GM18873 (cell line): ENCODE measurements around the gene ZNF385B.
"Not testable (repeated sequence)": the region's sequence is repeated elsewhere in the genome, so short reads cannot be mapped to it uniquely, and the experiment has no call there.

Source experiments
- ATAC-seq: cut with Tn5 transposase; IDR thresholded peaks from one replicate; pipeline ENCODE4 v1.9.1; 2021; ENCODE audit warnings: mild to moderate bottlenecking, moderate library complexity, moderate number of reproducible peaks; ENCODE audit not compliant: unreplicated experiment, low FRiP score

The ZNF385B gene

GRCh38 chr2:179460181-179460929, 401.1 kb downstream of the ZNF385B start:
- ATAC-seq: no peak

GRCh38 chr2:179458113-179458512, 403.3 kb downstream of the ZNF385B start:
- ATAC-seq: not testable (repeated sequence)

GRCh38 chr2:179455824-179456223, 405.6 kb downstream of the ZNF385B start:
- no peak for ATAC-seq

GRCh38 chr2:179455172-179455524, 406.3 kb downstream of the ZNF385B start:
- ATAC-seq: no peak

GRCh38 chr2:179454443-179455171, 406.8 kb downstream of the ZNF385B start:
- ATAC-seq: no peak

GRCh38 chr2:179449010-179449409, 412.4 kb downstream of the ZNF385B start:
- ATAC-seq: peak; percentile 83

GRCh38 chr2:179447839-179448447, 413.5 kb downstream of the ZNF385B start:
- no peak for ATAC-seq

- ATAC-seq: no peak
Measured at GRCh38 chr2:179447421-179447820, 414.0 kb downstream of the ZNF385B start.

GRCh38 chr2:179446476-179447141, 414.8 kb downstream of the ZNF385B start:
- no peak for ATAC-seq

- ATAC-seq: no peak
Measured at GRCh38 chr2:179444056-179444455, 417.4 kb downstream of the ZNF385B start.

GRCh38 chr2:179443180-179443579, 418.2 kb downstream of the ZNF385B start:
- no peak for ATAC-seq

- no peak for ATAC-seq
Measured at GRCh38 chr2:179442206-179442605, 419.2 kb downstream of the ZNF385B start.

GRCh38 chr2:179441551-179441950, 419.9 kb downstream of the ZNF385B start:
- no peak for ATAC-seq

- no peak for ATAC-seq
Measured at GRCh38 chr2:179440642-179441251, 420.7 kb downstream of the ZNF385B start.

GRCh38 chr2:179438654-179439053, 422.8 kb downstream of the ZNF385B start:
- no peak for ATAC-seq

- ATAC-seq: no peak
Measured at GRCh38 chr2:179437430-179437829, 424.0 kb downstream of the ZNF385B start.

- no peak for ATAC-seq
Measured at GRCh38 chr2:179435566-179435965, 425.8 kb downstream of the ZNF385B start.

- ATAC-seq: no peak
Measured at GRCh38 chr2:179435000-179435399, 426.4 kb downstream of the ZNF385B start.

- no peak for ATAC-seq
Measured at GRCh38 chr2:179434357-179434756, 427.1 kb downstream of the ZNF385B start.

GRCh38 chr2:179432751-179433150, 428.7 kb downstream of the ZNF385B start:
- ATAC-seq: no peak

- no peak for ATAC-seq
Measured at GRCh38 chr2:179429597-179429996, 431.8 kb downstream of the ZNF385B start.
